B cell (primary cell): Measurements from ENCODE around the gene ZNF141. TPM values are rescaled to one million over a fixed set of nuclear protein-coding genes. Genes with fewer than 3 reads are reported as not detected.

ENCODE experiments used
- ATAC-seq: fragments of 200-7000 bp; cut with Tn5 transposase; one replicate; pipeline ENCODE4 v1.10.0; 2021; ENCODE audit warnings: low read depth, mild to moderate bottlenecking, moderate number of reproducible peaks, moderate library complexity
- CTCF ChIA-PET: fragments of 350-600 bp; sonication (Branson Sonifier 250); formaldehyde crosslinking; loops from one replicate; lab custom pipeline; 2021; ENCODE audit warnings: antibody characterized with exemption, inconsistent platforms; lab: Charles Lee
- POLR2A ChIA-PET: fragments of 350-600 bp; sonication (Branson Sonifier 250); formaldehyde crosslinking; loops from one replicate; lab custom pipeline; 2021; ENCODE audit warnings: antibody characterized with exemption; lab: Charles Lee
- DNase-seq: peaks from one replicate; pipeline ENCODE4 v3.0.0; 2013
- H2AFZ ChIP-seq: 2 replicates; pipeline ENCODE4 v1.6.1; 2012; ENCODE audit warnings: mild to moderate bottlenecking, low read depth, low read length; ENCODE audit not compliant: insufficient read depth, poor library complexity, severe bottlenecking
- H3K27ac ChIP-seq, 2 donors: 1 replicate in 1 of 2; 2 replicates in 1 of 2; pipeline ENCODE4 v1.5.1; 2012 to 2013; ENCODE audit warnings: low read length in 2 of 2, mild to moderate bottlenecking in 2 of 2, moderate library complexity in 1 of 2
- H3K27me3 ChIP-seq, 4 experiments: fragments of 200-600 bp in 1 of 4; sonication (generic) in 1 of 4; replicated peaks in 1 of 4; 1 replicate in 2 of 4; 2 replicates in 2 of 4; pipeline versions ENCODE4 v1.6.1 to v1.7.0; 2013 to 2016; ENCODE audit warnings: low read length in 3 of 4, mild to moderate bottlenecking in 2 of 4, mixed read lengths in 1 of 4, moderate library complexity in 1 of 4; ENCODE audit not compliant: insufficient read depth in 4 of 4, control insufficient read depth in 3 of 4; ENCODE audit errors: control extremely low read depth in 1 of 4
- H3K36me3 ChIP-seq, 2 experiments: replicated peaks in 1 of 2; 1 replicate in 1 of 2; 2 replicates in 1 of 2; pipeline versions ENCODE4 v1.6.1 to v1.7.1; 2013; ENCODE audit warnings: low read length in 1 of 2; ENCODE audit not compliant: insufficient read depth in 2 of 2, control insufficient read depth in 1 of 2; ENCODE audit errors: control extremely low read depth in 1 of 2, extremely low read depth in 1 of 2
- H3K4me1 ChIP-seq, 2 donors: fragments of 200-600 bp in 1 of 2; sonication (generic) in 1 of 2; 1 replicate in 1 of 2; 2 replicates in 1 of 2; pipeline versions ENCODE4 v1.5.1 to v1.6.1; 2013 to 2017; ENCODE audit warnings: low read length in 2 of 2; ENCODE audit not compliant: control insufficient read depth in 2 of 2, insufficient read depth in 2 of 2
- H3K4me2 ChIP-seq: replicated peaks from 2 replicates; pipeline ENCODE3; 2012; ENCODE audit warnings: mild to moderate bottlenecking, low read depth, low read length; ENCODE audit not compliant: poor library complexity, severe bottlenecking
- H3K4me3 ChIP-seq, 5 experiments: fragments of 200-600 bp in 1 of 5; sonication (generic) in 1 of 5; 1 replicate in 3 of 5; 2 replicates in 2 of 5; pipeline versions ENCODE4 v1.5.1 to v1.7.0; 2011 to 2016; ENCODE audit warnings: low read length in 4 of 5, mild to moderate bottlenecking in 4 of 5, low read depth in 2 of 5, control low read depth in 1 of 5, moderate library complexity in 1 of 5; ENCODE audit not compliant: insufficient read depth in 1 of 5; ENCODE audit errors: control extremely low read depth in 1 of 5, extremely low read depth in 1 of 5
- H3K79me2 ChIP-seq: fragments of 200-600 bp; sonication (generic); one replicate; pipeline ENCODE4 v1.6.0; 2016; ENCODE audit warnings: low read length; ENCODE audit not compliant: control insufficient read depth, insufficient read depth
- H3K9ac ChIP-seq: fragments of 200-600 bp; sonication (generic); 2 replicates; pipeline ENCODE4 v1.6.1; 2017; ENCODE audit warnings: mild to moderate bottlenecking, low read length, moderate library complexity
- H3K9me3 ChIP-seq, 3 donors: one replicate each; pipeline versions ENCODE4 v1.6.1 to v1.7.1; 2013; ENCODE audit warnings: low read length in 2 of 3; ENCODE audit not compliant: control insufficient read depth in 2 of 3, insufficient read depth in 1 of 3; ENCODE audit errors: control extremely low read depth in 1 of 3
- H4K20me1 ChIP-seq: 2 replicates; pipeline ENCODE4 v1.6.0; 2012; ENCODE audit warnings: mild to moderate bottlenecking, low read length; ENCODE audit not compliant: insufficient read depth, control insufficient read depth, poor library complexity, severe bottlenecking
- H3K27ac Mint-ChIP-seq: one replicate; pipeline ENCODE4 v1.8.0; 2021; ENCODE audit warnings: mixed read lengths
- H3K27me3 Mint-ChIP-seq: one replicate; pipeline ENCODE4 v1.8.0; 2021; ENCODE audit warnings: mixed read lengths
- H3K4me1 Mint-ChIP-seq: one replicate; pipeline ENCODE4 v1.8.0; 2021; ENCODE audit warnings: mixed read lengths
- H3K4me3 Mint-ChIP-seq: one replicate; pipeline ENCODE4 v1.8.0; 2021; ENCODE audit warnings: mixed read lengths
- H3K9me3 Mint-ChIP-seq: one replicate; pipeline ENCODE4 v1.8.0; 2022; ENCODE audit warnings: mixed read lengths; ENCODE audit not compliant: insufficient read depth
- CTCF ChIP-seq: fragments of 200-600 bp; IDR thresholded peaks from one replicate; pipeline ENCODE4 v1.8.0; 2022; ENCODE audit warnings: antibody characterized with exemption, mild to moderate bottlenecking
- EZH2 ChIP-seq: IDR thresholded peaks from 2 replicates; pipeline ENCODE4 v1.6.1; 2012; ENCODE audit warnings: borderline replicate concordance, low read depth, mild to moderate bottlenecking, moderate library complexity, low read length; ENCODE audit not compliant: insufficient read depth, poor library complexity, severe bottlenecking
- WGBS: methylation state at CpG from one replicate; pipeline ENCODE4 v1.1.5; 2013; ENCODE audit warnings: missing lambda C conversion rate; ENCODE audit not compliant: insufficient coverage; 5-methylcytosine and 5-hydroxymethylcytosine counted together
- intact Hi-C: fragments of 100-400 bp; cut with micrococcal nuclease; formaldehyde crosslinking; loops from one replicate; pipeline ENCODE4 v1.10.0; 2022
- polyA plus RNA-seq: library from polyadenylated mRNA; depleted of rRNA; stranded (reverse); fragments of >200 nt; gene quantifications from 2 replicates; pipeline ENCODE4 v1.2.3, GENCODE V29; 2012
- total RNA-seq, 2 donors: library from RNA; stranded (reverse); fragments of 120-200 nt in 1 of 2; gene quantifications; 1 replicate in 1 of 2; 2 replicates in 1 of 2; pipeline versions ENCODE4 v1.2.3 to v1.2.4, GENCODE V29; 2013 to 2022

Gene ZNF141
- total and polyA plus RNA-seq, 2 donors (not counting 1 experiment from before 2014, with no cell fraction given), result 8.0 to 68.1 TPM

- intact Hi-C loops, result no loop called here
- peaks cover 11% of the 10 kb centered on the region for H3K9me3 Mint-ChIP-seq
- no peak overlapping the region for H2AFZ ChIP-seq
- H3K4me1 ChIP-seq, result peaks cover 0 to 3% of the 10 kb centered on the region in 2 donors
- H3K9ac ChIP-seq, result no peak overlapping the region
- H4K20me1 ChIP-seq, result no peaks in the 10 kb centered on the region
- WGBS, result 70% methylated on average over 1 of the region's 1 CpG
- no peaks in the 10 kb centered on the region for H3K36me3 ChIP-seq
- no peak overlapping the region for H3K4me3 Mint-ChIP-seq
- H3K27ac Mint-ChIP-seq, result no peak overlapping the region
- peaks cover 0 to 6% (median 0%) of the 10 kb centered on the region in 4 experiments for H3K27me3 ChIP-seq
- ChIA-PET POLR2A (no interaction called here), CTCF (no interaction called here)
- peaks cover 4% of the 10 kb centered on the region for H3K27me3 Mint-ChIP-seq
- TF ChIP-seq CTCF, result no peak
- TF ChIP-seq EZH2, result no peak
- H3K4me2 ChIP-seq, result no peak overlapping the region
- H3K4me3 ChIP-seq, result no peak overlapping the region
- H3K9me3 ChIP-seq, result peaks cover 0 to 70% (median 40%) of the 10 kb centered on the region in 3 donors
- H3K27ac ChIP-seq, result no peak overlapping the region
- no peak for ATAC-seq
- H3K4me1 Mint-ChIP-seq, result peaks cover 9% of the 10 kb centered on the region
- DNase-seq, result no peak
- H3K79me2 ChIP-seq, result no peaks in the 10 kb centered on the region
Measured at GRCh38 chr4:314296-314903, 23.2 kb upstream of the ZNF141 start.

GRCh38 chr4:328729-329128 is 8.9 kb upstream of the ZNF141 start:
- DNase-seq (no peak), ATAC-seq (no peak)
- Mint-ChIP-seq H3K9me3 (peaks cover 13% of the 10 kb centered on the region), H3K27ac (peak overlapping the region; percentile 50), H3K4me3 (no peak overlapping the region), H3K27me3 (no peaks in the 10 kb centered on the region), H3K4me1 (peaks cover 10% of the 10 kb centered on the region)
- H4K20me1 ChIP-seq, result no peaks in the 10 kb centered on the region
- WGBS, result 97% methylated on average over 3 of the region's 8 CpGs
- no peaks in the 10 kb centered on the region for H3K27me3 ChIP-seq
- H3K4me3 ChIP-seq, result no peak overlapping the region
- H3K27ac ChIP-seq, result no peak overlapping the region
- ChIA-PET CTCF (interaction anchor here (0.6 to 0.9 kb wide), 3 partner anchors 35 to 138 kb away, joined by 3 read pairs; no protein-coding TSS in a partner anchor), POLR2A (interaction anchor here (0.8 to 1.1 kb wide), 2 partner anchors 9 kb away, joined by 3 to 4 read pairs; partner anchors contain the start of gene ZNF141)
- no peaks in the 10 kb centered on the region for H3K36me3 ChIP-seq
- peaks cover 0 to 3% of the 10 kb centered on the region in 2 donors for H3K4me1 ChIP-seq
- H3K4me2 ChIP-seq, result no peak overlapping the region
- no peak for TF ChIP-seq EZH2
- TF ChIP-seq CTCF, result no peak
- H2AFZ ChIP-seq, result no peak overlapping the region
- intact Hi-C loops, result no loop called here
- no peak overlapping the region for H3K9ac ChIP-seq
- no peaks in the 10 kb centered on the region for H3K79me2 ChIP-seq
- H3K9me3 ChIP-seq, result peaks cover 5 to 70% (median 12%) of the 10 kb centered on the region in 3 donors
